Amygdala (tissue), 56 donors: ENCODE measurements around the gene RNF130.
A peak's percentile ranks its signal among the peaks of the same experiment; 100 is the strongest.
"Not testable (repeated sequence)": the region's sequence is repeated elsewhere in the genome, so short reads cannot be mapped to it uniquely, and the experiment has no call there.

Experiments
- DNase-seq, 56 donors: peaks; one replicate each; lab custom pipeline; 2025; lab: John Stamatoyannopoulos, UW

The RNF130 gene

GRCh38 chr5:180104168-180104530 is 32.6 kb upstream of the RNF130 start:
- DNase-seq, result no peak

- DNase-seq, result no peak
These were observed 32.1 kb upstream of the RNF130 start for GRCh38 chr5:180103487-180104167.

- no peak for DNase-seq
These were observed 31.1 kb upstream of the RNF130 start for GRCh38 chr5:180102636-180103035.

- DNase-seq, result no peak
These were observed 30.0 kb upstream of the RNF130 start for GRCh38 chr5:180101451-180102105.

- no peak for DNase-seq
These were observed 29.3 kb upstream of the RNF130 start for GRCh38 chr5:180100621-180101450.

- DNase-seq, result no peak
These were observed 28.4 kb upstream of the RNF130 start for GRCh38 chr5:180099733-180100611.

- DNase-seq, result no peak
These were observed 27.6 kb upstream of the RNF130 start for GRCh38 chr5:180098991-180099732.

- DNase-seq, result no peak
These were observed 27.0 kb upstream of the RNF130 start for GRCh38 chr5:180098526-180098925.

- no peak for DNase-seq
These were observed 26.4 kb upstream of the RNF130 start for GRCh38 chr5:180097926-180098325.

- DNase-seq, result no peak
These were observed 25.8 kb upstream of the RNF130 start for GRCh38 chr5:180097163-180097894.

- no peak for DNase-seq
These were observed 25.1 kb upstream of the RNF130 start for GRCh38 chr5:180096616-180097015.

GRCh38 chr5:180095545-180095944 is 24.0 kb upstream of the RNF130 start:
- no peak for DNase-seq

- peak in 15 of 56 donors; percentile 8 to 71 (median 34) for DNase-seq
These were observed 22.3 kb upstream of the RNF130 start for GRCh38 chr5:180093651-180094382.

GRCh38 chr5:180093241-180093640 is 21.7 kb upstream of the RNF130 start:
- no peak for DNase-seq

GRCh38 chr5:180090769-180091546 is 19.4 kb upstream of the RNF130 start:
- peak in 13 of 56 donors; percentile 12 to 43 (median 24) for DNase-seq

GRCh38 chr5:180090098-180090768 is 18.7 kb upstream of the RNF130 start:
- peak in 36 of 56 donors; percentile 19 to 80 (median 48) for DNase-seq

- DNase-seq, result not testable (repeated sequence)
These were observed 18.1 kb upstream of the RNF130 start for GRCh38 chr5:180089628-180090027.
